PC-9 (cell line): ENCODE results near the gene NGF.

ENCODE experiments used
- CTCF ChIP-seq: fragments of 200-600 bp; sonication (generic); conservative IDR thresholded peaks from 2 replicates; pipeline ENCODE4 v1.6.1; 2017; ENCODE audit warnings: mixed run types, antibody characterized with exemption, mild to moderate bottlenecking, moderate library complexity
- EZH2 ChIP-seq: fragments of 200-600 bp; sonication (generic); IDR thresholded peaks from 2 replicates; pipeline ENCODE4 v1.8.0; 2017; ENCODE audit warnings: antibody characterized with exemption, low read depth

DNA sequence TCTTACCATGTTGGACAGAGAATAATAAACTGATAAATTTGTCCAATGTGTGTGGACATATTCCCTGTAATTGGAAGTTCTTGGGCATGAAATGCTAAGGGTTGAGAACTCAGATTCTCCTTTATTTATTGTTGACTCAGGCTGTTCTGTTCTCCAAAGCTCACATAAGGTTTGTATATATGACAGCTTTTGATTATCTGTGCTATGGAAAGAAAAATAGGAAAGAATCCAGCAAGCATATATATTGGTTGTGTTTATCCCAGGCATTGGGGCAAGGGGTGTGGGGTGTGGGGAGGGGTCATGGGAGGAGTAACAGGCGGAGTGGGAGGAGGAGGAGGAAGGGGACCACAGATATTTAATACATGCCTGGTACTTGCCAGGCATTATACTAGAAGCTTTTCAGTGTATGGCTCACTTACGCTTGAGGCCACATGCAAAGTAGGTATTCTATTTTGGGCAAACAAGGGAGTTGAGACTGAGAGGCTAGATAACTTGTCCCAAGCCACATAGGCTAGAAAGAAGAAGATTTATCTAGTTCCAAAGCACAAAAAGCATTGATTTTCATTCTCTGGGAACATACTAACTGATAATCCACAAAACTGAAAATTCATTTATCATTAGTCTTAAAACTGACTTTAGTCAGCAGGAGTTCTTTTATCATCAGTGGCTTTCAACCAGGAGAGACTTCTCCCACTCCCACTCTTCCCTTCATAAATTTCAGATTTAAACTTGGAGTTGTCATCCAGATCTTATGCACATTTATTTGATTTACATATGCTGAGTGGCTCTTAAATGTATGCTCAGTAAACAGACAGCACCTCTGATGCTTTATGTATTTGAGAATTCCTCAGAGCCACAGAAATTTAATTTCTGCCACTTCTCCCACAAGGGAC, 27.2 kb downstream of the NGF start:
- TF ChIP-seq CTCF, result no peak
- TF ChIP-seq EZH2, result no peak
